Esophagus muscularis mucosa (tissue), 4 donors: Measurements from ENCODE around the gene XPA. TPM values are rescaled to one million over a fixed set of nuclear protein-coding genes. Genes with fewer than 3 reads are reported as not detected.
A peak's percentile ranks its signal among the peaks of the same experiment; 100 is the strongest.

Experiments
- DNase-seq: peaks from one replicate; pipeline ENCODE4 v3.0.0-alpha.2; 2017; ENCODE audit errors: extremely low spot score
- H3K27ac ChIP-seq, 4 donors: fragments of 200-600 bp; sonication (generic); replicated peaks in 1 of 4; 1 replicate in 3 of 4; 2 replicates in 1 of 4; pipeline ENCODE4 v1.5.1; 2016 to 2019; ENCODE audit warnings: mild to moderate bottlenecking in 1 of 4
- H3K27me3 ChIP-seq, 4 donors: fragments of 200-600 bp; sonication (generic); one replicate each; pipeline versions ENCODE4 v1.5.1 to v1.6.0; 2016 to 2019
- H3K36me3 ChIP-seq, 4 donors: fragments of 200-600 bp; sonication (generic); one replicate each; pipeline ENCODE4 v1.5.1; 2016 to 2019
- H3K4me1 ChIP-seq, 4 donors: fragments of 200-600 bp; sonication (generic); one replicate each; pipeline ENCODE4 v1.5.1; 2016 to 2019
- H3K4me3 ChIP-seq, 4 donors: fragments of 200-600 bp; sonication (generic); 1 replicate in 2 of 4; 2 replicates in 2 of 4; pipeline ENCODE4 v1.5.1; 2016 to 2019; ENCODE audit warnings: mild to moderate bottlenecking in 4 of 4, moderate library complexity in 1 of 4
- H3K9me3 ChIP-seq, 4 donors: fragments of 200-600 bp; sonication (generic); 1 replicate in 3 of 4; 2 replicates in 1 of 4; pipeline ENCODE4 v1.5.1; 2016 to 2019
- CTCF ChIP-seq, 3 experiments: fragments of 200-600 bp in 2 of 3; fragments of 450-650 bp in 1 of 3; sonication (generic) in 2 of 3; IDR thresholded peaks; one replicate each; pipeline ENCODE4 v1.5.1; 2017 to 2019; ENCODE audit warnings: antibody characterized with exemption in 3 of 3, mild to moderate bottlenecking in 2 of 3, moderate library complexity in 1 of 3
- EP300 ChIP-seq: sonication (generic); formaldehyde crosslinking; IDR thresholded peaks from one replicate; pipeline ENCODE4 v1.6.1; 2017; ENCODE audit warnings: antibody characterized with exemption
- POLR2A ChIP-seq: fragments of 450-650 bp; IDR thresholded peaks from one replicate; pipeline ENCODE4 v1.6.1; 2017; ENCODE audit warnings: antibody characterized with exemption, moderate library complexity, mild to moderate bottlenecking, low read depth
- POLR2AphosphoS5 ChIP-seq, 2 donors: sonication (generic); formaldehyde crosslinking; IDR thresholded peaks; one replicate each; pipeline ENCODE4 v1.6.1; 2017; ENCODE audit warnings: antibody characterized with exemption in 2 of 2
- WGBS: methylation state at CpG from one replicate; pipeline ENCODE4 v1.1.5; 2018; 5-methylcytosine and 5-hydroxymethylcytosine counted together
- intact Hi-C: fragments of 100-400 bp; cut with DNase I; formaldehyde crosslinking; loops from one replicate; pipeline ENCODE4 v1.15.1; 2023
- total RNA-seq, 4 donors: library from RNA; depleted of rRNA; stranded (reverse); fragments of >200 nt; gene quantifications; one replicate each; pipeline versions ENCODE4 v1.1.0 to v1.2.1, GENCODE V29; 2016

The XPA gene
- total RNA-seq, 4 donors from 2014 or later, result 21.2 to 27.1 (median 22.9) TPM

GRCh38 chr9:97697837-97698236 is 697 bp upstream of the XPA start:
- H3K27me3 ChIP-seq, result no peaks in the 10 kb centered on the region
- intact Hi-C loops, result no loop called here
- peaks cover 25 to 45% (median 39%) of the 10 kb centered on the region in 4 donors for H3K4me1 ChIP-seq
- peak overlapping the region; percentile 78 to 93 (median 87) for H3K4me3 ChIP-seq
- 18% methylated on average over 1 of the region's 1 CpG for WGBS
- no peak for DNase-seq
- no peaks in the 10 kb centered on the region for H3K9me3 ChIP-seq
- peaks cover 0 to 6% (median 5%) of the 10 kb centered on the region in 4 donors for H3K36me3 ChIP-seq
- no peak for TF ChIP-seq POLR2AphosphoS5 (IDR thresholded peaks at IDR 0.05)
- TF ChIP-seq CTCF (IDR thresholded peaks at IDR 0.05), result no peak
- TF ChIP-seq EP300, result no peak
- TF ChIP-seq POLR2A, result no peak
- H3K27ac ChIP-seq, result peak overlapping the region; percentile 92 to 98 (median 95)

GRCh38 chr9:97695995-97696802 is 941 bp downstream of the XPA start:
- Histone ChIP-seq H3K9me3 (no peaks in the 10 kb centered on the region), H3K27me3 (no peaks in the 10 kb centered on the region), H3K36me3 (peaks cover 10 to 22% (median 18%) of the 10 kb centered on the region in 4 donors), H3K27ac (peak overlapping the region; percentile 92 to 98 (median 95)), H3K4me1 (peaks cover 25 to 47% (median 39%) of the 10 kb centered on the region in 4 donors), H3K4me3 (peak overlapping the region; percentile 78 to 93 (median 87))
- no peak for DNase-seq
- TF ChIP-seq POLR2A (no peak), CTCF (IDR thresholded peaks at IDR 0.05) (no peak), EP300 (no peak), POLR2AphosphoS5 (IDR thresholded peaks at IDR 0.05) (no peak)
- intact Hi-C loops, result no loop called here
- WGBS, result 13% methylated on average over 9 of the region's 9 CpGs

GRCh38 chr9:97695390-97695789 is 1.8 kb downstream of the XPA start:
- WGBS, result 67% methylated on average over 3 of the region's 3 CpGs
- Histone ChIP-seq H3K4me3 (peak overlapping the region in 3 of 4 donors; percentile 4 to 87 (median 87)), H3K27ac (no peak overlapping the region), H3K4me1 (peaks cover 25 to 47% (median 39%) of the 10 kb centered on the region in 4 donors), H3K27me3 (no peaks in the 10 kb centered on the region), H3K36me3 (peaks cover 17 to 29% (median 26%) of the 10 kb centered on the region in 4 donors), H3K9me3 (no peaks in the 10 kb centered on the region)
- TF ChIP-seq CTCF (IDR thresholded peaks at IDR 0.05) (no peak), POLR2AphosphoS5 (IDR thresholded peaks at IDR 0.05) (no peak), POLR2A (no peak), EP300 (no peak)
- no peak for DNase-seq
- intact Hi-C loops, result no loop called here

- intact Hi-C loops, result no loop called here
- Histone ChIP-seq H3K4me3 (no peak overlapping the region), H3K27me3 (no peaks in the 10 kb centered on the region), H3K4me1 (peaks cover 25 to 51% (median 40%) of the 10 kb centered on the region in 4 donors), H3K27ac (no peak overlapping the region), H3K9me3 (no peaks in the 10 kb centered on the region), H3K36me3 (peaks cover 17 to 33% (median 32%) of the 10 kb centered on the region in 4 donors)
- TF ChIP-seq EP300 (no peak), CTCF (IDR thresholded peaks at IDR 0.05) (no peak), POLR2A (no peak), POLR2AphosphoS5 (IDR thresholded peaks at IDR 0.05) (no peak)
- 77% methylated on average over 7 of the region's 7 CpGs for WGBS
- no peak for DNase-seq
Observed at GRCh38 chr9:97694769-97695168, 2.4 kb downstream of the XPA start.
